Calu3 (cell line): Measurements from ENCODE around the gene CXCL1. TPM values are rescaled to one million over a fixed set of nuclear protein-coding genes. Genes with fewer than 3 reads are reported as not detected.

Experiments used
- BruUV-seq: library from RNA; stranded (reverse); fragments of 400-500 nt; replicated peaks from 2 replicates; lab custom pipeline; 2021; lab: Mats Ljungman, UMichigan
- CTCF ChIA-PET: fragments of 300-600 bp; sonication (Branson Sonifier 250); formaldehyde crosslinking; loops from one replicate; lab custom pipeline; 2022; ENCODE audit warnings: antibody characterized with exemption; lab: Charles Lee
- DNase-seq: peaks from one replicate; pipeline ENCODE4 v3.0.0; 2022
- H3K27ac Mint-ChIP-seq: one replicate; pipeline ENCODE4 v1.8.0; 2022; ENCODE audit warnings: mixed read lengths; ENCODE audit not compliant: unreplicated experiment
- H3K27me3 Mint-ChIP-seq: one replicate; pipeline ENCODE4 v1.8.0; 2022; ENCODE audit warnings: mixed read lengths; ENCODE audit not compliant: unreplicated experiment
- H3K36me3 Mint-ChIP-seq: one replicate; pipeline ENCODE4 v1.8.0; 2022; ENCODE audit warnings: mild to moderate bottlenecking, moderate library complexity, mixed read lengths; ENCODE audit not compliant: insufficient read depth, unreplicated experiment
- H3K4me1 Mint-ChIP-seq: one replicate; pipeline ENCODE4 v1.8.0; 2022; ENCODE audit warnings: mild to moderate bottlenecking, low read depth, mixed read lengths; ENCODE audit not compliant: unreplicated experiment
- H3K4me3 Mint-ChIP-seq: one replicate; pipeline ENCODE4 v1.8.0; 2022; ENCODE audit warnings: mild to moderate bottlenecking, low read depth, moderate library complexity, mixed read lengths; ENCODE audit not compliant: unreplicated experiment
- H3K9me3 Mint-ChIP-seq: one replicate; pipeline ENCODE4 v1.8.0; 2022; ENCODE audit warnings: low read depth, mixed read lengths; ENCODE audit not compliant: unreplicated experiment
- CTCF ChIP-seq: fragments of 200-600 bp; IDR thresholded peaks from one replicate; pipeline ENCODE4 v1.8.0; 2022; ENCODE audit warnings: antibody characterized with exemption; ENCODE audit not compliant: unreplicated experiment
- intact Hi-C: fragments of 100-400 bp; cut with micrococcal nuclease; formaldehyde crosslinking; loops from one replicate; pipeline ENCODE4 v1.10.0; 2022; ENCODE audit not compliant: unreplicated experiment
- total RNA-seq: library from RNA; stranded (reverse); gene quantifications from 2 replicates; pipeline ENCODE4 v1.2.3, GENCODE V29; 2022

Gene CXCL1
- total RNA-seq, 1 experiment from 2014 or later: 414 TPM

GRCh38 chr4:73901031-73901430, 31.8 kb downstream of the CXCL1 start:
- CTCF ChIA-PET: no interaction called here
- H3K27ac Mint-ChIP-seq: no peak overlapping the region

GRCh38 chr4:73902038-73902637, 32.9 kb downstream of the CXCL1 start:
- no peak for DNase-seq
- TF ChIP-seq CTCF: no peak
- CTCF ChIA-PET: no interaction called here

More at GRCh38 chr4:73901031-73901430, 31.8 kb downstream of the CXCL1 start:
- H3K36me3 Mint-ChIP-seq: no peaks in the 10 kb centered on the region
- no peaks in the 10 kb centered on the region for H3K27me3 Mint-ChIP-seq
- H3K4me1 Mint-ChIP-seq: peaks cover 35% of the 10 kb centered on the region
- no TSS peak for BruUV-seq
- no peak for DNase-seq
- no peak for TF ChIP-seq CTCF
- intact Hi-C loops: no loop called here
- H3K4me3 Mint-ChIP-seq: no peak overlapping the region
- H3K9me3 Mint-ChIP-seq: no peaks in the 10 kb centered on the region

GRCh38 chr4:73902817-73903547, 33.8 kb downstream of the CXCL1 start:
- CTCF ChIA-PET: no interaction called here
- H3K9me3 Mint-ChIP-seq: no peaks in the 10 kb centered on the region
- no TSS peak for BruUV-seq
- no peak for DNase-seq
- no peaks in the 10 kb centered on the region for H3K36me3 Mint-ChIP-seq
- H3K27me3 Mint-ChIP-seq: no peaks in the 10 kb centered on the region
- no peak for TF ChIP-seq CTCF
- H3K4me1 Mint-ChIP-seq: peaks cover 33% of the 10 kb centered on the region
- H3K27ac Mint-ChIP-seq: no peak overlapping the region
- H3K4me3 Mint-ChIP-seq: no peak overlapping the region
- intact Hi-C loops: no loop called here

More at GRCh38 chr4:73902038-73902637, 32.9 kb downstream of the CXCL1 start:
- Mint-ChIP-seq H3K27me3 (no peaks in the 10 kb centered on the region), H3K36me3 (no peaks in the 10 kb centered on the region), H3K4me1 (peaks cover 33% of the 10 kb centered on the region), H3K27ac (no peak overlapping the region), H3K9me3 (no peaks in the 10 kb centered on the region), H3K4me3 (no peak overlapping the region)
- intact Hi-C loops: no loop called here
- BruUV-seq: no TSS peak

- no peak for TF ChIP-seq CTCF
- DNase-seq: no peak
- Mint-ChIP-seq H3K36me3 (no peaks in the 10 kb centered on the region), H3K27ac (no peak overlapping the region), H3K4me3 (no peak overlapping the region), H3K9me3 (no peaks in the 10 kb centered on the region), H3K27me3 (no peaks in the 10 kb centered on the region), H3K4me1 (peaks cover 19% of the 10 kb centered on the region)
- no TSS peak for BruUV-seq
- intact Hi-C loops: no loop called here
- CTCF ChIA-PET: no interaction called here
These were observed 35.3 kb downstream of the CXCL1 start for GRCh38 chr4:73904491-73904890.
